Right atrium auricular region (tissue), 2 donors: ENCODE data around the gene GBE1. TPM values are rescaled to one million over a fixed set of nuclear protein-coding genes. Genes with fewer than 3 reads are reported as not detected.

Experiments used
- DNase-seq: peaks from one replicate; pipeline ENCODE4 v3.0.0-alpha.2; 2019; ENCODE audit warnings: low spot score
- H3K27ac ChIP-seq, 2 donors: fragments of 200-600 bp; sonication (generic); 1 replicate in 1 of 2; 2 replicates in 1 of 2; pipeline ENCODE4 v1.5.1; 2016 to 2019
- H3K27me3 ChIP-seq, 2 donors: fragments of 200-600 bp; sonication (generic); one replicate each; pipeline versions ENCODE4 v1.5.1 to v1.6.0; 2017 to 2019
- H3K36me3 ChIP-seq: fragments of 200-600 bp; sonication (generic); one replicate; pipeline ENCODE4 v1.5.1; 2016
- H3K4me1 ChIP-seq, 2 donors: fragments of 200-600 bp; sonication (generic); one replicate each; pipeline versions ENCODE4 v1.5.1 to v1.6.0; 2017 to 2019
- H3K4me3 ChIP-seq, 2 donors: fragments of 200-600 bp; sonication (generic); 1 replicate in 1 of 2; 2 replicates in 1 of 2; pipeline ENCODE4 v1.5.1; 2017 to 2019; ENCODE audit warnings: mild to moderate bottlenecking in 1 of 2, moderate library complexity in 1 of 2
- H3K9me3 ChIP-seq, 2 donors: fragments of 200-600 bp; sonication (generic); one replicate each; pipeline ENCODE4 v1.5.1; 2019
- CTCF ChIP-seq, 2 donors: fragments of 200-600 bp; sonication (generic); IDR thresholded peaks; one replicate each; pipeline ENCODE4 v1.5.1; 2019; ENCODE audit warnings: antibody characterized with exemption in 2 of 2
- total RNA-seq, 2 donors: library from RNA; depleted of rRNA; stranded (reverse); fragments of >200 nt; gene quantifications; one replicate each; pipeline ENCODE4 v1.1.0, GENCODE V29; 2016

Gene GBE1
- total RNA-seq, 2 donors from 2014 or later: 52.5 to 72.6 TPM

DNA sequence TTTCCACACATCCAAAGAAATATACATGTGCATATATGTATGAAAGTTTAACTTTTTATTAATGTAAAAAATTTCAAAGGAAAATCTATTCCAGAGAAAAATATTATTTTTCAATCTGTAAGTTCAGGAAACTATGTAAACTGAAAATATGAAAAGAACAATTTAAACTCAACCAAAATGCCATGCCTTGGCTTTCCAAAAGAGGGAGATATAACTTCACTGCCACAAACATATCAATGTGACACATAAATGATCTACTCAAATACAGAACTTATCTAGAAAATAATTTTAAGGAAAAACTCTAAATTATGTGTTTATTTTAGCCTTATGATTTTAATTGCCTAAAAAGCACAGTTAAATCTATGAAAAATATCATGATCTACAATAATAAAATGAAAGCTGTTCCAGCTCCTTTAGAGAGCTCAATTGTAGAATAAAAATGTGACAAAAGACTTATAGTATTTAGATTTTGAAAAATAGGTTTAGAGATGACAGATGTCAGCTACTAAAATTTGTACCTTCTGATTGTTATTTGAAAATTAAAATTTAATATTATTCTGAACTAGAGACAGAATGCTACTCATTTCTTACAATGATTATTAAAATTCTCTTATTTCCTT is 94.8 kb downstream of the GBE1 start:
- no peak overlapping the region for H3K4me3 ChIP-seq
- no peaks in the 10 kb centered on the region for H3K9me3 ChIP-seq
- H3K27ac ChIP-seq: no peak overlapping the region
- H3K36me3 ChIP-seq: no peaks in the 10 kb centered on the region
- DNase-seq: no peak
- no peaks in the 10 kb centered on the region for H3K27me3 ChIP-seq
- no peaks in the 10 kb centered on the region for H3K4me1 ChIP-seq
- peak; percentile 41 to 82 for TF ChIP-seq CTCF (IDR thresholded peaks at IDR 0.05)

DNA sequence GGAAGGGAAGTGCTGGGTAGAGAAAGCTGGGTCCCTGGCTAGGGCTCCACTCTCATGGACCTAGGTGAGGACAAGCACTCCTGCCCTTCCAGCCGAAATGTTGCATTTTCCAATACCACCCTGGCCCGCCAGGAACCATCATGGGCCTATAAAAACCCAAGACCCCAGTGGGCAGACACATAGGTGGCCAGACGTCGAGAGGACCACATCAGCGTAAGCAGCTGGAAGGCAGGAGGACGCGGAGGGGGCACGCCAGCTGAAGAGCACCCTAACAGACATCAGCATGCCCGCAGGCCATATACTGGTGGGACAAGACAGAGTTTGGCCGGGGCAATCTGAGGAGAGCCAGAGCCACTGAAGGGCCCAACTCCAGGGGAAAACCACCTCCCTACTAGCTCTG is 98.3 kb downstream of the GBE1 start:
- Histone ChIP-seq H3K36me3 (no peaks in the 10 kb centered on the region), H3K9me3 (no peaks in the 10 kb centered on the region), H3K4me3 (no peak overlapping the region), H3K4me1 (no peaks in the 10 kb centered on the region), H3K27ac (no peak overlapping the region), H3K27me3 (no peaks in the 10 kb centered on the region)
- no peak for TF ChIP-seq CTCF (IDR thresholded peaks at IDR 0.05)
- DNase-seq: no peak

- Histone ChIP-seq H3K4me1 (no peaks in the 10 kb centered on the region), H3K27me3 (no peaks in the 10 kb centered on the region), H3K4me3 (no peak overlapping the region), H3K9me3 (no peaks in the 10 kb centered on the region), H3K36me3 (no peaks in the 10 kb centered on the region), H3K27ac (no peak overlapping the region)
- DNase-seq: no peak
- no peak for TF ChIP-seq CTCF (IDR thresholded peaks at IDR 0.05)
Measured at GRCh38 chr3:81660036-81660435, 101.4 kb downstream of the GBE1 start.

GRCh38 chr3:81658322-81658997 is 103.0 kb downstream of the GBE1 start:
- Histone ChIP-seq H3K9me3 (no peaks in the 10 kb centered on the region), H3K4me3 (no peak overlapping the region)
- no peak for DNase-seq

DNA sequence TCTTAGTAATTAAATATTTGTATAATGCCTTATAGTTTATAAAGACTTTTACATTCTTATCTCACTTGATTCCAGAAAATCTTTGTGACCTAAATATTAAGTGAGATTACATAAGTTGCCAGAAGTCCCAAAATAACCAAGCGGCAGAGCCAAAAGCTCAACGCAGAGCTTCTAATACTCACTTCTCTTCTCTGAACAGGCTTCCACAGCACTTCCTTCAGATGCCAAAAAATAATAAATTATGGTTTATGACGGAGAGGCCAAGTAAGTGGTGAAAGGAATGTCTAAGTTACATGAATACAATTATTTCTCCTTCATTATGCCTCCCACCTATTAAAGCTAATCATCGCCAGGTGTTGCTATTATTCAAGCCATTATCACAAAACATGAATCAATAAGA is 110.3 kb downstream of the GBE1 start:
- no peaks in the 10 kb centered on the region for H3K4me1 ChIP-seq
- TF ChIP-seq CTCF (IDR thresholded peaks at IDR 0.05): no peak
- H3K27ac ChIP-seq: no peak overlapping the region
- no peak overlapping the region for H3K4me3 ChIP-seq
- no peaks in the 10 kb centered on the region for H3K36me3 ChIP-seq
- no peak for DNase-seq
- H3K27me3 ChIP-seq: no peaks in the 10 kb centered on the region
- H3K9me3 ChIP-seq: no peaks in the 10 kb centered on the region

More at GRCh38 chr3:81658322-81658997, 103.0 kb downstream of the GBE1 start:
- Histone ChIP-seq H3K27ac (no peak overlapping the region), H3K4me1 (no peaks in the 10 kb centered on the region), H3K36me3 (no peaks in the 10 kb centered on the region), H3K27me3 (no peaks in the 10 kb centered on the region)
- TF ChIP-seq CTCF (IDR thresholded peaks at IDR 0.05): no peak
